GM18505 (cell line): ENCODE data around the gene SLC25A15.

Experiments
- ATAC-seq: cut with Tn5 transposase; IDR thresholded peaks from one replicate; pipeline ENCODE4 v1.9.1; 2021; ENCODE audit not compliant: unreplicated experiment
- POLR2A ChIP-seq: IDR thresholded peaks from 4 replicates; pipeline ENCODE4 v1.6.1; 2011; ENCODE audit warnings: borderline replicate concordance; ENCODE audit not compliant: insufficient read depth, insufficient read length; ENCODE audit errors: extremely low read depth

The SLC25A15 gene

GRCh38 chr13:40792284-40793051 lies 3.1 kb downstream of the SLC25A15 start:
- no peak for ATAC-seq
- no peak for TF ChIP-seq POLR2A

GRCh38 chr13:40793339-40793738 lies 3.9 kb downstream of the SLC25A15 start:
- no peak for TF ChIP-seq POLR2A
- no peak for ATAC-seq

DNA sequence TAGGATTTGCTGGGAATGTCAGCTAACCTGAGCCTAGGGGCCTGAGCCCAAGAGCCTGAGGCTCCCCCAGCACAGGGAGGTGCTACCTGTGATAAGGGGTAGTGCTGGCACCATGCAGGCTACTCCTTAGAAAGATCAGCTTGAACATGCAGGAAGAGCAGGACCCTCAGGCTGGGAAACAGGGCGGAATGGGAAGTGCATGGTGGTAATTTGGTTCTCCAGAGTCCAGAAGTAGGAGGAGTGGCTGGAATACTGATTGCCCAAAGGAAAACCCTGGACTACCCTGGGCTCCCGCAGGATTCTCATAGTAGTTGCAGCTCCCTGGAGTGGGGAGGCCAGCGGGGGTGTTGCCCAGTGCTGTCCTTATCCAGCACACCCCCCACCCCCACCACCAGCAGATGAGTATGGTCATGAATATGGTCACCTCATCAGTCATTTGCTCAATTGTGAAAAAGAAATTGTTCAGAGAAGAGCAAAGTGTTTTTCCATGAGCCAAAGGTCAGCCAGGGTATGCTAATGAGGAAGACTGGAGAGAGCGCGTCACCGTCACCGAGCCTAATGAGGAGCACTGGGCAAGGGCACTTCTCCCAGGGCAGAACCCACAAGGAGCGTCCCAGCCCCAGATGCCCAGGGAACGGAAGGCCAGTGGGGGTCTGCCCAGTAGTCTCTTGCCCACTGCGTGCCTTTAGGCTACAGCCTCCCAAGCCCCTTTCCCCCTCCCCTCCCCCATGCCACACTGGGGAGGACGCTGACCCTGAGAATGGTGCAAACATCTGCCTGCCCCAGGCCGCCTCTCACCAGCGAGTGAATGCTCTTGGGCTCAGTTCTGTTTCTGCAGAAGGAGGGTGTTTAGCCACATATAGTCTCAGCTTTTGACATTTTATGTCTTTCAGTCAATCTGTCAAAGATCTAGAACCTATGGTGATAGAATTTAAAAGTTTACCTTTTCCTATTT lies 5.3 kb downstream of the SLC25A15 start:
- TF ChIP-seq POLR2A, result no peak
- no peak for ATAC-seq

GRCh38 chr13:40796649-40797048 lies 7.2 kb downstream of the SLC25A15 start:
- no peak for TF ChIP-seq POLR2A
- ATAC-seq, result no peak

- no peak for TF ChIP-seq POLR2A
- no peak for ATAC-seq
Observed at GRCh38 chr13:40798380-40798779, 9.0 kb downstream of the SLC25A15 start.

GRCh38 chr13:40799508-40799907 lies 10.1 kb downstream of the SLC25A15 start:
- no peak for TF ChIP-seq POLR2A
- ATAC-seq, result no peak

GRCh38 chr13:40800559-40800958 lies 11.1 kb downstream of the SLC25A15 start:
- no peak for TF ChIP-seq POLR2A

DNA sequence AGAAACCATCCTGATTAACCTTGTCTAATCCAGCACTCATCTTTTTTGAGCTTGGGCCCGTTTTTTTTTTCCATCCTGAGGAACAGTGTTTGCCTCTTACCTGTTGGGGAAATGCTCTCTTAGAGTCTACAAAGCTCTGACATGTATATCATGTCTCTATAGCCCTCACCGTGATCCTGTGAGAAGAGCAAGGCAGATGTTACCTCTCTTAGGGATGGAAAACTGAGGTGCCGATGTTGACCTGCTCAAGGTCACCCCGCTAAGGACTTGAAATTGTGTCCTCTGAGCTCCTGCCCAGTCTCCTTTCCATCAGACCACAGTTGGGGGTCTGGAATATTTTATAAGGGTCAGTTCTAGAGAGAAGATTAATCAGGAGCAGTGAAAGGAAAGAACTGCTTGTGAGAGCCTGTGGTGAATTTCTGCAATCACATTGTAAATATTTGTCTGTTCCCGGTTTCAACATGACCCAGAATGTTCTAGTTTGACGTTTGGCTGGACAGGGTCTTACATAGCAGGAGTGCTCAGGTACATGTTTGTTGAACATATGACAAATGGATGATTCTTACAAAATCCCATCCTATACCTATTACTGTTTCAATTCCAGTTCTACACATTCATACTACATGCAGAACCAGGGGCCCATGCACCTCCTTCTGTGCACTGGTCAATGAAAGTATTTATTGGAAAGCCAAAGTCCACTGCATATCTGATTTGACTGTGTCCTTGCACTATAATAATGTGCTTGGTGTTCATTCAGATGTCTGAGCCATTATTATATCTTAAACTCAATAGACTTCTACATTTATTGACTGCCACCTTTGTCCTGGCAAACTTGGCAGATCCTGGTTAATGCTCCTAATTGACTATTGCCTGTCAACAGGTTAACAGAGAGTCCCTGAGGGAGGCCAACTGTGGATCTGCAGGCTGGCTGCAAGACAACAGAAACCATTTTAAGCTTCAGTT lies 12.1 kb downstream of the SLC25A15 start:
- TF ChIP-seq POLR2A, result no peak
- ATAC-seq, result no peak

More at GRCh38 chr13:40800559-40800958, 11.1 kb downstream of the SLC25A15 start:
- no peak for ATAC-seq

DNA sequence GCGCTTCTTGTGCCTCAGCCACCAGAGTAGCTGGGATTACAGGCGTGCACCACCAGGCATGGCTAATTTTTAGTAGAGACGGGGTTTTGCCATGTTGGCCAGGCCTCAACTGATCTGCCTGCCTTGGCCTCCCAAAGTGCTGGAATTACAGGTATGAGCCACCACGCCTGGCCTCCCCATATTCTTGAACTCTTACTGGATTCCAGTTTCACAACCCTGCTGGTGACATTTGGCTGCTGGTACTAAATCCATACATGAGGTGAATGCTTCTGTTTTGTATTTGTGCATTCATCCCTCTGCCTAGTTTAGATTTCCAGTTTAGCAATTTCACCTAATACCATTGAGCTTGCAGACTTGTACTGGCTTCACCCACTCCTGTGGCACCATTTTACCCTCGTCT lies 13.9 kb downstream of the SLC25A15 start:
- no peak for TF ChIP-seq POLR2A
- ATAC-seq, result no peak

GRCh38 chr13:40806241-40806640 lies 16.8 kb downstream of the SLC25A15 start:
- no peak for ATAC-seq
- TF ChIP-seq POLR2A, result no peak

- no peak for TF ChIP-seq POLR2A
- ATAC-seq, result no peak
Observed at GRCh38 chr13:40809471-40809870, 20.1 kb downstream of the SLC25A15 start.

DNA sequence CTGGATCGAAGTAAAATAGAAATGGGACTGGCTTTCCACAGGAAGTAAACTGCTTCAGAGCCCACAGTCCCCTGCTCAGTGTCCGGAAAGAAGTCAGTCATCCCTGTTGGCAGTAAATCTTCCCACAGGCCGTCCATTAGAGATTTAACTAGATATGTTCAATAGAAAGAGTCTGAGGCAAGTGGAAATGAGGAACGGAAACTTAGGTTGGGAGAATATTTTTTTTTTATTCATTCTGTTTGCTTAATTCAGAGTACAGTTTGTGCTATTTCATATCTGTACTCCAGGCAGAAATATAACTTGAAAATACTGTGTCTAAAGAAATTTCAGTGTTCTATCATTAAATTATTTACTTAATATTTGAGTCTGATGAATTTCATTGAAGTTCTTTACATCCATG lies 22.7 kb downstream of the SLC25A15 start:
- ATAC-seq, result no peak
- no peak for TF ChIP-seq POLR2A

GRCh38 chr13:40812724-40813445 lies 23.5 kb downstream of the SLC25A15 start:
- ATAC-seq, result no peak
- TF ChIP-seq POLR2A, result no peak
